Left renal pelvis (tissue), 4 donors: ENCODE measurements around the gene ZNF79. TPM values are rescaled to one million over a fixed set of nuclear protein-coding genes. Genes with fewer than 3 reads are reported as not detected.

Experiments used
- DNase-seq, 4 donors: peaks; one replicate each; pipeline ENCODE4 v3.0.0-alpha.2; 2013; ENCODE audit warnings: low read depth in 4 of 4, low spot score in 3 of 4
- polyA plus RNA-seq, 4 donors: library from polyadenylated mRNA; unstranded; fragments of 120-200 nt; gene quantifications; one replicate each; pipeline ENCODE4 v1.2.1, GENCODE V29; 2013; ENCODE audit not compliant: insufficient read length in 4 of 4

ZNF79 gene
- polyA plus RNA-seq, 4 donors, result 5.6 to 7.4 (median 6.9) TPM

DNA sequence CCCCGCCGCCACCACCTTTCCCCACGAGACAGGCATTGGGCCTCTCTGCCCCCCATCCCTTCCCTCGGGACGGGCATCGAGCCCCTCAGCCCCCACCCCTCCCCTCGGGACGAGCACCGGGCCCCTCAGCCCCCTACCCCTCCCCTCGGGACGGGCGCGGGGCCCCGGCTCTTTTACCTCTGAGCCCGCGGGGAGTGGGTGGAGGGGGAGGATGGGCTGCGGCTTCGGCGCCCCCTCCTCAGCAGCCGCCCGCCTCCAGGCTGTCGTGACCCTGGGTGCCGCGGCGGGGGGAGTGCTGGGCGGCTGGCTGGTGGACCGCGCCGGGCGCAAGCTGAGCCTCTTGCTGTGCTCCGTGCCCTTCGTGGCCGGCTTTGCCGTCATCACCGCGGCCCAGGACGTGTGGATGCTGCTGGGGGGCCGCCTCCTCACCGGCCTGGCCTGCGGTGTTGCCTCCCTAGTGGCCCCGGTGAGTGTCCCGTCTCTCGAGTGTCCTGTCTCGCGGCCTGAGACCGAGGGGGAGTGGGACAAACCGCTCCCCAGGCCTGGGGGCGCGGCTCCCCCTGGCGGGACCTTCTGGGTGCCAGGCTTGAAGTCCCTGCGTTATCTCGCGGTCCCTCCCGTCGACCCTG lies 26.4 kb upstream of the ZNF79 start:
- DNase-seq, result no peak

DNA sequence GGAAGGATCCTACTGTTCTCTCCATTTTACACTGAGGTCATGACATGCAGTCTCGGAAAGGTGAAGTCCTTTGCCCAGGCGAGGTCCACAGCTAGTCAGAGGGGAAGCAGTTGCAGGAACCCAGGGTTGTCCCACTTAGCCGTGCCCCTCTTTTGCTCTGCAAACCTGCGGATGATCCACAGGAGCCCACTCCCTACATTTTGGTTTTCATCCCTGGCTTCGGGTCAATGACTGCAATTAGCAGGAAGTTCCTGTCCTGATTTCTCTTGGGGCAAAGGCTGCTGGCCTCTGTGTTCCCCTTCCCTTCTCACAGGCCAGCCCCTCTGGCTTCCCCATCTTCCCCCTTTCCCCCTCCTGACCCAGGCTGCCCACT lies 25.9 kb upstream of the ZNF79 start:
- no peak for DNase-seq

DNA sequence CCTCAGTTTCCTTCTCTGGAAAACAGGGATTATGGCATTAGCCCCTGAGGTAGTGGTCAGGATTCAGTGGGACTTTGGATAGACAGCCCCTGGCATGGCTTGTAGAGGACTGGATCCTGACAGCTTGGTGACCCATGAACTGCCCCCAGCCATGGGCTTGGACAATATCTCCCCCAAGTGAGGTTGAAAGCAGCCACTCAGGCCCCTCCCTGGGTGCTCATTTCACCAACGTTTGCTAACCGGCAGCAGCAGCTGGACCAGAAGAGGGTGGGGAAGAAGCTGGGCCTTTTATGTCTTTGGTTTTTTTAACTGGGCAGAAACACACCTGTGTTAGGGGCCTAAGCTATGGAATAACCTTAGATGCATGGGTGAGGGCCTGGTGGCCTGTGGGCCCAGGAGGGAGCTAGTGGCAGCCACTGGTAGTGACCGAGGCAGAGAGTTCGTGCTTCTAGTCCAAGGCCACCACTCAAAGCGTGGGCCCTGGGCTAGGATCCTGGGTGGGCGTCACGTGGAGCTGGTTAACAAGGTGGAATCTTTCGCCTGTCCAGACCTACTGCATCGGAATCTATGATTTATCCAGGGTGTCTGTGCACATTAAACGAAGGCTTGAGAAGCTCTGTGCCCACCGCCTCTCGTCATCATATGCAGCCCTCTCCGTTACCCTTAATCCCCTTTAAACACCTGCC lies 25.3 kb upstream of the ZNF79 start:
- DNase-seq, result no peak

DNA sequence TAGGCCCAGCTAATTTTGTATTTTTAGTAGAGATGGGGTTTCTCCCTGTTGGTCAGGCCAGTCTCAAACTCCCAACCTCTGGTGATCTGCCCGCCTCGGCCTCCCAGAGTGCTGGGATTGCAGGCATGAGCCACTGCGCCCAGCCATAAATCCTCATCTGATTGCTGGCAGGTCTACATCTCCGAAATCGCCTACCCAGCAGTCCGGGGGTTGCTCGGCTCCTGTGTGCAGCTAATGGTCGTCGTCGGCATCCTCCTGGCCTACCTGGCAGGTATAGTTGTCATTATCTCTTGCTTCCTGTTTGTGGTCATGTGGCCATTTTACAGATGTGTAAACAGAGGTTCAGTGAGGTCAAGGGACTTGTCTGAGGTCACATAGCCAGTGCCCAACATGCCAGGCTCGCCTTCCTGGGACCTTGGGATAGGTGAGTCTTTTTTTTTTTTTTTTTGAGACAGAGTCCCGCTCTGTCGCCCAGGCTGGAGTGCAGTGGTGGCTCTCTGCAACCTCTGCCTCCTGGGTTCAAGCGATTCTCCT lies 24.4 kb upstream of the ZNF79 start:
- DNase-seq, result no peak

DNA sequence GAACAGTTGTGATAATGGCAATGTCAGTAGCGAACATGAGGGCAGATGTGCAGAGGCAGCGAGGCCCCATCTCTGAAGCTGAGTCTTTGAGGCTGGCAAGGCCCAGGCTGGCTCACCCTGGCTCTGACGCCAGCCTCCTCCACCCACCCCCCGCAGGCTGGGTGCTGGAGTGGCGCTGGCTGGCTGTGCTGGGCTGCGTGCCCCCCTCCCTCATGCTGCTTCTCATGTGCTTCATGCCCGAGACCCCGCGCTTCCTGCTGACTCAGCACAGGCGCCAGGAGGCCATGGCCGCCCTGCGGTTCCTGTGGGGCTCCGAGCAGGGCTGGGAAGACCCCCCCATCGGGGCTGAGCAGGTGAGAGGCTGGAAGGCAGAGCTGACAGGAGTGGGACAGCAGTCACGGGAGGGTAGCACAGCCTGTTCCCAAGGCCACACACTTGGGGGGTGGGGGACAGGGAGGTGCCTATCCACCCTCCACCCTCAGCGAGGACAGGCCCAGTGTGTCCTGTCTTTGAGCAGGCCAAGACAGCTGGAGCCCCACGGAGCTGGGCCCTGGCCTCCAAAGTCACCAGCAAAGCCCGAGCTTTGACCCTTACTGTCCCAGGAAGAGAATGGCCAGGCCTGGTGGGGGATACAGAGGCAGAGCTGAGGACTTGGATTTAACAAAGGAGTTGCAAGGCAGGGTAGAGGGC lies 21.6 kb upstream of the ZNF79 start:
- DNase-seq, result no peak

DNA sequence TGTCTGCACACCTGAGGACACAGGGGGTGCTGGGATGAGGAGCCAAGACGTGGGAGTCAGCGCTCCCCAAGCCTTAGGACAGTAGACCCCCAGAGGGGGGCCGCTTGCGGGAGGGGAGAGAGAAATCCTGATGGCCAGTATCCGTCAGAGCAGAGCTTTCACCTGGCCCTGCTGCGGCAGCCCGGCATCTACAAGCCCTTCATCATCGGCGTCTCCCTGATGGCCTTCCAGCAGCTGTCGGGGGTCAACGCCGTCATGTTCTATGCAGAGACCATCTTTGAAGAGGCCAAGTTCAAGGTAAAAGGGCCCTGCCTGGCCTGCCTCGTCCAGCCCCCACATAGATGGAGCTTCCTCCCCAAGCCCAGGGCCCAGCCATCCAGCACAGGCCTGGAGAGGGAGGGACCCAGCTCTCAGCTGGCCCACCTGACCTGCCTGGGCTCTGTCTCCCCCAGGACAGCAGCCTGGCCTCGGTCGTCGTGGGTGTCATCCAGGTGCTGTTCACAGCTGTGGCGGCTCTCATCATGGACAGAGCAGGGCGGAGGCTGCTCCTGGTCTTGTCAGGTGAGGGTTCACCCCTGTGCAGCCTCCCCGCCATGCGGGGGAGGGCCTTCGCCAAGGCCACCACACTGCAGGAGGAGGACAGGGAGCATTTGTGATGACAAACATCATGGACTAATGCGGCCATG lies 20.5 kb upstream of the ZNF79 start:
- no peak for DNase-seq

DNA sequence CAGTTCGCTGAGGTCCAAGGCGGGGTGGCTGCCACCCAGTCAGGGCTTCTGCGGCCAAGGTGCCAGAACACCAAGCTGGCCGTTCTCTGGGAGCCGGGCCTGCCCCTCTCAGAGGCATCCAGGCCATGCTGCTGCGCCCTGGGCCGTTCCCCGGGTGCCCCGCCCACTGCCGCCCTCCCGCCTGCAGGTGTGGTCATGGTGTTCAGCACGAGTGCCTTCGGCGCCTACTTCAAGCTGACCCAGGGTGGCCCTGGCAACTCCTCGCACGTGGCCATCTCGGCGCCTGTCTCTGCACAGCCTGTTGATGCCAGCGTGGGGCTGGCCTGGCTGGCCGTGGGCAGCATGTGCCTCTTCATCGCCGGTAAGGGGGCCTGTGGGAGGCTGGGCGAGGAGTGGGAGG lies 19.6 kb upstream of the ZNF79 start:
- no peak for DNase-seq

DNA sequence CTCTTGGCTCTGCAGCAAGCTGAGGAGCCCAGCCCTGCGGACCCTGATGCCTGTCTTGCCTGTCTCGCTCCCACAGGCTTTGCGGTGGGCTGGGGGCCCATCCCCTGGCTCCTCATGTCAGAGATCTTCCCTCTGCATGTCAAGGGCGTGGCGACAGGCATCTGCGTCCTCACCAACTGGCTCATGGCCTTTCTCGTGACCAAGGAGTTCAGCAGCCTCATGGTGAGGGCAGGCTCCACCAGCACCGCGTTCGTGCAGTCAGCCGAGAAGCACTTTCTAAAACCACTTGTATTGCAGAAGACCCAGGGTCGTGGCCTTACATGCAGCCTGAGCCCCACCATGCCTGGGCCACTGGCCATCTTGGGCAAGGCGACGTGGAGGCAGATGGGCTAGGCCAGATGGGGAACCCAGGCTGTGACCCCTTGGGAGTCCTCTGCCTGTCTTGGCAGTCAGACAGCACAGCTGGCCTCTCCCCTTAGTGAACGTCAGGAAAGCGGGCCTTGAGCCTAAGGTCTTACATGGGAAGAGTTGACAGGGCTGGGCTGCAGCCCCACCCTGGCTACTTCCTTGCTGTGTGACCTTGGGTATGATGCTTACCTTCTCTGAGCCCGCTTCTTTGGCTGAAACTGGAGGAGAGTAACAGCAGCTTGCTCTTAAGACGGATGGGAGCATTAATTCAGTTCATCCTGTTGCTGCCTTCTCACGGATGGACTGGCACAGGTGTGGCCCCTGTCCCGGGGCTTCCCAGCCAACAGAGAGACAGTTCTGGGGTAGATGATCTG lies 18.6 kb upstream of the ZNF79 start:
- no peak for DNase-seq

DNA sequence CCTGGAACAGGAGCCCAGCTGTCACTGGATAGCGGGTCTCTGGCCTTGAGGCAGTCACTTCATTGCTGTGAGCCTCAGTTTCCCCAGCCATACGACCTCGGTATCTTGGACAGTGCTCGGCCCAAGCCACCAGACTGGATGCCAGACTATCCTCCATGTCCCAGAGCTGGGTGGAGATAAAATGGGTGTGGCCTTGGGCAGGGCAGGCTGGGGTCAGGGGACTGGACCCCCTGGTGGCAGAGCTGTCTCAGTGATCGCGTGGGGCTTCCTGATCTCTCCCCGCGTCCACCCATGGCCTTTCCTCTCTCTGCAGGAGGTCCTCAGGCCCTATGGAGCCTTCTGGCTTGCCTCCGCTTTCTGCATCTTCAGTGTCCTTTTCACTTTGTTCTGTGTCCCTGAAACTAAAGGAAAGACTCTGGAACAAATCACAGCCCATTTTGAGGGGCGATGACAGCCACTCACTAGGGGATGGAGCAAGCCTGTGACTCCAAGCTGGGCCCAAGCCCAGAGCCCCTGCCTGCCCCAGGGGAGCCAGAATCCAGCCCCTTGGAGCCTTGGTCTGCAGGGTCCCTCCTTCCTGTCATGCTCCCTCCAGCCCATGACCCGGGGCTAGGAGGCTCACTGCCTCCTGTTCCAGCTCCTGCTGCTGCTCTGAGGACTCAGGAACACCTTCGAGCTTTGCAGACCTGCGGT lies 17.2 kb upstream of the ZNF79 start:
- DNase-seq, result no peak

DNA sequence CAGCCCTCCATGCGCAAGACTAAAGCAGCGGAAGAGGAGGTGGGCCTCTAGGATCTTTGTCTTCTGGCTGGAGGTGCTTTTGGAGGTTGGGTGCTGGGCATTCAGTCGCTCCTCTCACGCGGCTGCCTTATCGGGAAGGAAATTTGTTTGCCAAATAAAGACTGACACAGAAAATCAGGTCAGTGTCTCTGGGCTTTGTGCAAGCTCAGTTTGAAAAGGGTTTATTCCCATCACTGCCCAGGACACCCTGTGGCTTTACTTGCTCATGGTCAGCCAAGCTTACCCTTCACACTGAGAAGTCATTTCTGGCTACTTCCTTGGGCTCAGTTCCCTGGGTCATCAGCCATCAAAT lies 16.7 kb upstream of the ZNF79 start:
- DNase-seq, result no peak

DNA sequence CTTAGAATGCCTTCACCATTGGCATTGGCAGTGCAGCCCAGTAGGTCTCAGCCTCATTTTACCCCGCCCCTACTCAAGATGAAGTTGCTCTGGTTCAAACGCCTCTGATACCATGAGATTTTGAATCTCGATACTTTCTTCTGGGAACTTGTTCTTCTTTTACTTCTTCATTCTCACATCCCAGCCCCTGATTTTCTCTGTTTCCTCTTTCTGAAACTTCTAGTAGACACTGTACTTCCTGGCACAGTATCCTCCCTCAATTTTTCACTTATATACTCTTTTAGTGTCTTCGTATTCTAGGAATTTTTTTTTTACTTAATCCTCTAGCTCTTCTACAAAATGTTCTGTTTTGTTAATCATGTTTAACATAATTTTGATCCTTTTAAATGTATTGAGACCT lies 13.1 kb upstream of the ZNF79 start:
- no peak for DNase-seq

DNA sequence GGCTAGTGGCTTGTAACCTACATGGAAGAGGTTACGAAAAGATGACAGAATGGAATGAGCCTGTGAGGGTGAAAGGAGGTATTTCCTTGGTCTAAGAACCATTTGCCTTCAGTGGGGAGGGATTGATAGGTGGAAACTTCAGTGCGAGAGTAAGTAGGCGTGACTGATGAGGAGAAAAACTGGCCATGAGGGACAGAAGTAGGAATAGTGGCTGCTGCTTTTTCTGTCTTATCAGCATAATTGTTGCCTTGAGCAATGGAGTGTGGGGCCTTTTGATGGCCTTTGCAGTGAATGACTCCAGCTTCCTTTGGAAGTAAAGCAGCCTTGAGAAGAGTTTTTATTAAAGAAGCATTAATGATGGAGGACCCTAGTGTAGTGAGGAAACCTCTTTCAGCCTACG lies 9.0 kb upstream of the ZNF79 start:
- DNase-seq, result no peak

DNA sequence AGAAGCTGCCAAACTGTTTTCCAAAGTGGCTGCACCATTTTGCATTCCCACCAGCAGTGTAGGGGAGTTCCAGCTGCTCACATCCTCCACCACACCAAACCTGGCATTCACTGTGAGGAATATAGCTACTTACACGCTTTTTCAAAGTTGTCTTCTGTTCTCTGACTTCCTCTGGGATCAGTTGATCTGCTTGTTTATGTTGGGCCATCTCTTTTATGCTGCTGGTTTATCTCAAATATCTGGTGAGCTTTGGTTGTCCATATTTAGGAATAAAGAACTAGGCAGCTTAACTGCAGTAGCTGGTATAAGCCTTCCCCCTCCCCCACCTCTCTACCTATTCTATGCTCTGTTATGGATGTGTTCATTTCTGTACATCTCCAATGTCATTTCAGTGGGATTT lies 8.5 kb upstream of the ZNF79 start:
- DNase-seq, result no peak

DNA sequence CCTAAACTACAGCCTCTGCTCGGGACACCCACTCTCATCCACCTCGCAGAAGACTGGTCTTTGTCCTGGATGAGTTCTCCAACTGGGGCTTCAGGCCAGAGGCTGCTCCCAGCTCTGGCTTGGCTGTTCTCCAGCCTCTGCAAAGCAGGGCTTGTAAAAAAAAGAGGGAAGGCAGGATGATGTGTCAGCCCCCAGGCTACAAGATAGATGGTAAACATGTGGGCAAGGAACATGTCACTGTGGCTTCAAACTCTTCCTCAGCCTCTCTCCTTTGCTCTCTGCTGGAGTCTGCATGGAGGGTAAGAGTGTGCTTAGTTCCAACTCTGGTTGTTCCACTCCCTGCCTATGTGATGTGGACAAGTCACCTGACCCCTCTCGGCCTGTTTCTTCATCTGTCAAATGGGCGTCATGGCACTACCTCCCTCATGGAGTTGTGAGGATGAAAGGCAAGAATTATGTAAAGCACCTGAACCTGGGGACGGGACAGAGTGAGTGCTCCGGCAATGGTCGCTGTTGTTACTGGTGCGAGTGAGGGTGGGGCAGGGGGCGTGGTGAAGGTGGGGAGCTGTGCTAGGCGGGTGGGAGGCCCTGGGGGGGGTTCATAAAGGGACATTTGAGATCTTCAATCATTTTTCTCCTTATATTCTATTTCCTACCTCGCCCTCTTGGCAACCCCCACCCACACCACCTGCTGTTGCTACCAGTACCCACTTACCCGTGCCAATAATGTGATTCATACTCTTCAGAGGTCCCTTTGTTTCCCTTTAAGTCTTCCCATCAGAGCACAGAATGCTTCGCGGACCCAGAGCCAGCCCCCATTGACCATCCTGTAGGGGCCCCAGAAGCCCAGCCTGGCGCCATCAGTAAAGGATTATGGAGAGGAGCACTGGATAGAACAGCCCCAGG lies 6.8 kb upstream of the ZNF79 start:
- no peak for DNase-seq

DNA sequence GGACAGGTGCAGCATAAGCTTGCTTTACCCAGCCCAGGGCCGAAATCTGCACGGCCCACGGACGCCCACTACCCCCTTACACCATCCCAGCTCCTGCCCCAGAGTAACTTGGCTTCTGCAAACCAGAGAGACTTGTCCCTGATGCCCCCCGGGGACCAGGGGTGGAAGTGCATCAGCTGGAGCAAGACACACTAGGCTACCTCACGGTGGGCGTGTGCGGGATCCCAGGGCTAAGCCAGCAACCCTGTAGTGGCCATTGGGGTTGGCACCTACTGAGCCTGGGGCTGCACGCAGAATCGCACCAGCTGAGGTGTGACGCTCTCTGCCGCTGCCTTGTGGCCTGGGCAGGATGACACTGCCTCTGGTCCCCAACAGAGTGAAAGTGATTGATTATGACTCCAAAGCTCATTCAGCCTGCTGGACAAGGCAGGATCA lies 6.1 kb upstream of the ZNF79 start:
- DNase-seq, result no peak

DNA sequence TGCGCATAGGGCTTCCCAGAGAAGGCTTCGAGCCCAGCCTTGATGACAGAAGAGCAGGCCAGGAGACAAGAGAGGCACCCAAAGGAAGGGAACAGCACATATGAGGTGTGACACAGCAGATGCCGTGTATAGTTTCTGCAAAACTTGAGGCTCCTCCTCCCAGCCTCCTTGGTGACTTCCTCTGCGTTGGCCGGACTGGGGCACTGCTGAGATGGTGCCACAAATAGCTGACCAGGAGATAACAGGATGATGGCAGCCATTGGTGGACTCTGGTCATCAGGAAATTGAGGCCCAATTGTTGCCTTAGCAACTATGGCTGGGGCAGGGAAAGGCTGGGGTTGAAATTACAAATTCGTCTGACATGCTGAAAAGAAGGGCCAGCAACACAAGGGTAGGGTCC lies 4.8 kb upstream of the ZNF79 start:
- DNase-seq, result no peak

DNA sequence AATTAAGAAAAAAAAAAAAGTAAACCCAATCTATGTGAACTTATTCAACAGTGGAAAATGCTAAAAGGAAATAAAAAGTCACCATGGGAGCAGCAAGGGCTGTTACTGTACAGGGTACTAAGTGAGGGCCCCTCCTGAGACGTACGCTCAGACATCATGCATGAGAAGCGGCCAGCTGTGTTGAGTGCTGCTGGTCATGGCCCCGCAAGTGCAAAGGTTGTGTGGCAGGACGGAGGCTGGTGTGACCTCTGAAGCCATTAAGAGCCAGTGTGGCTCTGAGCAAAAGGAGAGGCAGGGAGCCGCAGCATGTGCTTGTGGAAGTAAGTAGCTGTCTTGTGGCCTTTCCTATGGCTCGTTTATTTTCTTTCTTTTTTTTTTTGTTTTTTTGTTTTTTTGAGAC lies 3.1 kb upstream of the ZNF79 start:
- DNase-seq, result no peak

DNA sequence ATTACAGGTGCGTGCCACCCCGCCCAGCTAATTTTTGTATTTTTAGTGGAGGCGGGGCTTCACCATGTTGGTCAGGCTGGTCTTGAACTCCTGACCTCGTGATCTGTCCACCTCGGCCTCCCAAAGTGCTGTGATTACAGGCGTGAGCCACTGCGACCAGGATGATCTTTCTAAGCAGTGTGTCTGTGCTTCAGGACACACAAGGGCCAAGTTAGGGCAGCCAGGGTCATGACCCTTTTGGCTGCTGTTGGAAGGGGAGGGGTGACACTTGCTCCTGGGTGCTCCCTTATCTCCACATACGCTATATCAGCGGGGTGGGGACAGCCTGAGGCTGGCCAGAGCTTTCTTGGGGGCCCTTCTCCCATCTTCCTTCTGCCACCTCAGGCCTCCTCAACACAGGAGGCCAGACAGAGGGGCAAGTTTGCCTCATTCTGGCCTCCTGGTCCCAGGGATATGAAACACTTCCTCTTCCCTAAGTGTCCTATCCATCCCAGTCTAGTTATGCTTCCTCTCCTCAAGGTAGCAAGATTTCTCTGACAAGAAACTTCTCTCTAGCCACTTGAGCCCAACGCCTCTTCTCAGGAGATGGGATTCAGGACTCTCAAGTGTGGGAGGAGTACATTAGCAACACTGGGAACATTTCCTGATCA lies 1.9 kb upstream of the ZNF79 start:
- DNase-seq, result no peak

DNA sequence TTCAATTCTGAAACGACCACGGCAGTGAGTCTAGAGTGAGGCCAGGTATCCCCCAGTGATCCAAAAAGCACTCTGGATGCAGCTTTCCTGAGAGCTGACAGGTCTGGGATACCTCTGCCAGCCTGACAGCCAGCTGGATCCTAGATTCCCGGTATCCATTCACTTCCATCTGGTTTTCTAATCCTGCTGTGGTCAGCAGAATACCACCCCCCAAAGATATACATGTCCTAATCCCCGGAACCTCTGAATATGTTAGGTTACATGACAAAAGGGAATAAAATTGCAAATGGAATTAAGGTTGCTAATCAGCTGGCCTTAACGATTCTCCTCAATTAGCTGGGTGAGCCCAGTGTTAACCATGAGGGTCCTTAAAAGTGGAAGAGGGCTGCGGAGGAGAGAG lies 1.4 kb upstream of the ZNF79 start:
- no peak for DNase-seq
